Stimulated activated memory B cell treated with anti-CD40 and anti-IgM and Interleukin-4, amounts not matched to agents 10 μg/mL and 1 μg/mL and 100 μg/mL, for 72 hours (primary cell): ENCODE results near the gene HMCN2.
"Not testable (repeated sequence)": the region's sequence is repeated elsewhere in the genome, so short reads cannot be mapped to it uniquely, and the experiment has no call there.

Experiments used
- ATAC-seq: fragments of 150-1000 bp; cut with Tn5 transposase; 2 replicates; pipeline ENCODE4 v1.10.0; 2021
- H3K27ac Mint-ChIP-seq: one replicate; pipeline ENCODE4 v1.8.0; 2022; ENCODE audit warnings: mild to moderate bottlenecking, mixed read lengths
- H3K27me3 Mint-ChIP-seq: one replicate; pipeline ENCODE4 v1.8.0; 2022; ENCODE audit warnings: mixed read lengths
- H3K36me3 Mint-ChIP-seq: one replicate; pipeline ENCODE4 v1.8.0; 2022; ENCODE audit warnings: mixed read lengths
- H3K4me1 Mint-ChIP-seq: one replicate; pipeline ENCODE4 v1.8.0; 2022; ENCODE audit warnings: mixed read lengths
- H3K4me3 Mint-ChIP-seq: one replicate; pipeline ENCODE4 v1.8.0; 2022; ENCODE audit warnings: mild to moderate bottlenecking, moderate library complexity, mixed read lengths
- H3K9me3 Mint-ChIP-seq: one replicate; pipeline ENCODE4 v1.8.0; 2022; ENCODE audit warnings: mixed read lengths

The HMCN2 gene

DNA sequence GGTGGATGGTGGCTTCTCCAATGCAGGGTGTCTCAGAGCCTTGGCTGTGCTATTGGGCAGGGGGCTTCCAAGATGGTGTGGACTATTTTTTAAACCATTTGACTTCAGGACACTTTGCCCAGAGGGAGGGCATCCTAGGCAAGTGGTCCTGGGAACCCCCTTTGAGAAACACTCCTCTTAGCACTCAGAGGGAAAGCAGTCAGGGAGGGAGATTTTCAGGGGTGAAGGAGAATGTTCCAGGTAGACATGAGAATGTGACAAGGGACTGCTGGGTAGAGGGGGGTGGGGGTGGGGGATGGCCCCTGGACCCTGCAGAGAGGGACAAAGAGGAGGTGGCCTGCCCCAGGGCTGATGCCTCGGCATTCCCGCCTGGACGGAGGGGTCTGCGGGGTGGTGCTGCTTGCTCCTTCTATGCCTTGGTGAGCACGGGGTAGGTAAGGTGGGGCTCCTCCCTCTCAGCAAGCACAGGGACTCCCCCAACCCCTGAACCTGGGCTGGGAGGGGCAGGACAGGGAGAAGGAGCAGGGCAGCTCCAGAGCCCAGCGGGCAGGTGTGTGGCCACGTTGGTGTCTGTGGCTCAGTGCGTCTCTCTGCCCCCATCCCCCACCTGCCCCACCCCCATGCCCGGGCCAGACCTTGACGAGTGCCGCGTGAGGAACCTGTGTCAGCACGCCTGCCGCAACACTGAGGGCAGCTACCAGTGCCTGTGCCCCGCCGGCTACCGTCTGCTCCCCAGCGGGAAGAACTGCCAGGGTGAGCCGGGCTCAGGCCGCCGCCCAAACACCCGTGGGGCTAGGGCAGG lies 165.4 kb downstream of the HMCN2 start:
- peaks cover 94% of the 10 kb centered on the region for H3K27me3 Mint-ChIP-seq
- ATAC-seq: no peak
- peaks cover 13% of the 10 kb centered on the region for H3K4me1 Mint-ChIP-seq
- peaks cover 5% of the 10 kb centered on the region for H3K36me3 Mint-ChIP-seq
- no peak overlapping the region for H3K4me3 Mint-ChIP-seq
- no peak overlapping the region for H3K27ac Mint-ChIP-seq
- H3K9me3 Mint-ChIP-seq: peaks cover 6% of the 10 kb centered on the region

DNA sequence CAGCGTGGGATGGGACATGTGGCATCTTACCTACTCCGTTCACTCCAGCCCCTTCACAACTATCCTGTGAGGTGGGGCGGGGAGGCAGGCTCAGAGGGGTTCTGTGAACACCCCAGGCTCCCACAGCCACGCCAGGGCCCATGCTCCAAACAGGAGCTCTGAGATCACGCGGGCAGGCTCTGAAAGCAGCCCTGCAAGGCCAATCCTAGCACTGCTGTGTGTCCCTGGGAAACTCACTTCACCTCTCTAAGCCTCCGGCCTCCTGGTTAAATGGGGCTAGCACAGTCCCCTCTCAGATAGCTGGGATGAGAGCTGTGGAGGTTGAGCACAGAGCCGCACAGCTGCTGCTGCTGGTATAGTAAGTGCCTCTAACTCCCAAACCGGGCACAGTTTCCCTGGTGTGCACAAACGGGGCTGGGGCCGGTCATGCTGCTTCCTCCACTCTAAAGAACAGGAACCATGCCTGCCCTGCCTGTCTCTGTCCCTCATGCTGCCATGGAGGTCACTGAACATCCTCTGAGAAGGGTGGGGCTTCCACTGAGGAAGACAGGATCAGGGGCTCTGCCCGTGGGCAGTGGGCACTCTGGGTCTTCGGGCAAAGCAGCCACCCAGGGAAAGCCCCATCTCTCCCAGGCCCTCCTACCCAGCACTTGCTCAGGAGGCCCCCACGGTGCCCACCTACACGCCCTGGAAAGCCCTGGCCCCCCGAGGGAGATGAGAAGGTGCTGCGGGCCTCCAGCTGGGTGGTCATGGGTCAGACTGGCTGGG lies 166.2 kb downstream of the HMCN2 start:
- H3K27me3 Mint-ChIP-seq: peaks cover 93% of the 10 kb centered on the region
- H3K27ac Mint-ChIP-seq: no peak overlapping the region
- peaks cover 13% of the 10 kb centered on the region for H3K4me1 Mint-ChIP-seq
- peaks cover 6% of the 10 kb centered on the region for H3K9me3 Mint-ChIP-seq
- H3K36me3 Mint-ChIP-seq: peaks cover 5% of the 10 kb centered on the region
- no peak overlapping the region for H3K4me3 Mint-ChIP-seq
- ATAC-seq: no peak

DNA sequence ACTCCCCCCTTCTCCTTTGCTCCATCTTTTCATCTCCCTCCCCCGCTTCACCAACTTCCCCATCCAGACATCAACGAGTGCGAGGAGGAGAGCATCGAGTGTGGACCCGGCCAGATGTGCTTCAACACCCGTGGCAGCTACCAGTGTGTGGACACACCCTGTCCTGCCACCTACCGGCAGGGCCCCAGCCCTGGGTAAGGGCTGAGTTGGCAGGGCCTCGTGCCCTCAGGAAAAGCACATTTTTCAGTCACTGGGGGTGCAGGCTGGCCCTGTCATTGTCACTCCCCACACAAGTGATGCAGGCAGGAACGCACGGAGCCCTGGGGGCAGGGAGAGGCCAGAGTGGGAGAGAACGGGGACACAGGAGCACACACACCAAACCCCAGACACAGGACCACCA lies 166.8 kb downstream of the HMCN2 start:
- Mint-ChIP-seq H3K9me3 (peaks cover 6% of the 10 kb centered on the region), H3K4me3 (no peak overlapping the region), H3K27me3 (peaks cover 91% of the 10 kb centered on the region), H3K36me3 (peaks cover 5% of the 10 kb centered on the region), H3K4me1 (peaks cover 13% of the 10 kb centered on the region), H3K27ac (no peak overlapping the region)
- ATAC-seq: no peak

GRCh38 chr9:130432796-130433167 lies 167.2 kb downstream of the HMCN2 start:
- no peak for ATAC-seq
- H3K36me3 Mint-ChIP-seq: peaks cover 5% of the 10 kb centered on the region
- no peak overlapping the region for H3K27ac Mint-ChIP-seq
- peak overlapping the region; percentile 34 for H3K4me3 Mint-ChIP-seq
- H3K27me3 Mint-ChIP-seq: peaks cover 91% of the 10 kb centered on the region
- peaks cover 6% of the 10 kb centered on the region for H3K9me3 Mint-ChIP-seq
- H3K4me1 Mint-ChIP-seq: peaks cover 13% of the 10 kb centered on the region

- Mint-ChIP-seq H3K9me3 (peaks cover 6% of the 10 kb centered on the region), H3K27me3 (peaks cover 91% of the 10 kb centered on the region), H3K36me3 (peaks cover 5% of the 10 kb centered on the region), H3K4me1 (peaks cover 13% of the 10 kb centered on the region), H3K27ac (no peak overlapping the region), H3K4me3 (peak overlapping the region; percentile 34)
- peak; percentile 62 for ATAC-seq
Measured at GRCh38 chr9:130433168-130433946, 167.8 kb downstream of the HMCN2 start.

DNA sequence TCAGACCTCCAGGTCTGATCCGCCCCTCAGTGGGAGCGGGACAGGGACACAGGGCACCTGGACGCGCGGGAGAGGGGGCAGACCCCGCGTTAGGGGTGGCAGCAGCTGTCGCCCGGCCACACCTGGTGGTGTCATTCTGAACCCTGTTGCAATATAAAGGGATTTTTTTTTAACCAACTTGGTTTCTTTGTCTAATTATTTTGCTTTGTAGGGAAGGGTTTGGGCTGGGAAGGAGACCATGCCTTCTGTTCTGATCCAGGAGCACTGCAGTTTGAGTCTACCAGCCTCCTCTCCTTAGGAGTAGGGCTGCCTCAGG lies 168.3 kb downstream of the HMCN2 start:
- H3K36me3 Mint-ChIP-seq: peaks cover 5% of the 10 kb centered on the region
- no peak for ATAC-seq
- H3K4me3 Mint-ChIP-seq: no peak overlapping the region
- peaks cover 13% of the 10 kb centered on the region for H3K4me1 Mint-ChIP-seq
- H3K9me3 Mint-ChIP-seq: peaks cover 6% of the 10 kb centered on the region
- H3K27ac Mint-ChIP-seq: no peak overlapping the region
- H3K27me3 Mint-ChIP-seq: peaks cover 91% of the 10 kb centered on the region

DNA sequence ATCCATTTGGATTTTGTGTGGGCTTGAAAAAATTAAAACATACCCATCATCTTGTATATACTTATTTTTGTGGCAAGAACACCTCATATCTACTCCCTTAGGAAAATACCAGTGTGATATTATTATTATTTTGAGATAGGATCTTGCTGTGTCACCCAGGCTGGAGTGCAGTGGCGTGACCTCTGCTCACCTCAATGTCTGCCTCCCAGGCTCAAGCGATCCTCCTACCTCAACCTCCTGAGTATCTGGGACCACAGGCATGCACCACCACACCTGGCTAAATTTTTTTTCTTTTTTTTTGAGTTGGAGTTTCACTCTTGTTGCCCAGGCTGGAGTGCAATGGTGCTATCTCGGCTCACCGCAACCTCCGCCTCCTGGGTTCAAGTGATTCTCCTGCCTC lies 169.1 kb downstream of the HMCN2 start:
- H3K27ac Mint-ChIP-seq, H3K4me3 Mint-ChIP-seq, ATAC-seq, H3K36me3 Mint-ChIP-seq, H3K9me3 Mint-ChIP-seq: not testable (repeated sequence)
- H3K4me1 Mint-ChIP-seq: peaks cover 13% of the 10 kb centered on the region
- peaks cover 89% of the 10 kb centered on the region for H3K27me3 Mint-ChIP-seq

- Mint-ChIP-seq H3K36me3 (peaks cover 4% of the 10 kb centered on the region), H3K27me3 (peaks cover 75% of the 10 kb centered on the region), H3K4me3 (no peak overlapping the region), H3K4me1 (peaks cover 10% of the 10 kb centered on the region), H3K9me3 (peaks cover 5% of the 10 kb centered on the region), H3K27ac (no peak overlapping the region)
- no peak for ATAC-seq
Measured at GRCh38 chr9:130437011-130437789, 171.6 kb downstream of the HMCN2 start.

DNA sequence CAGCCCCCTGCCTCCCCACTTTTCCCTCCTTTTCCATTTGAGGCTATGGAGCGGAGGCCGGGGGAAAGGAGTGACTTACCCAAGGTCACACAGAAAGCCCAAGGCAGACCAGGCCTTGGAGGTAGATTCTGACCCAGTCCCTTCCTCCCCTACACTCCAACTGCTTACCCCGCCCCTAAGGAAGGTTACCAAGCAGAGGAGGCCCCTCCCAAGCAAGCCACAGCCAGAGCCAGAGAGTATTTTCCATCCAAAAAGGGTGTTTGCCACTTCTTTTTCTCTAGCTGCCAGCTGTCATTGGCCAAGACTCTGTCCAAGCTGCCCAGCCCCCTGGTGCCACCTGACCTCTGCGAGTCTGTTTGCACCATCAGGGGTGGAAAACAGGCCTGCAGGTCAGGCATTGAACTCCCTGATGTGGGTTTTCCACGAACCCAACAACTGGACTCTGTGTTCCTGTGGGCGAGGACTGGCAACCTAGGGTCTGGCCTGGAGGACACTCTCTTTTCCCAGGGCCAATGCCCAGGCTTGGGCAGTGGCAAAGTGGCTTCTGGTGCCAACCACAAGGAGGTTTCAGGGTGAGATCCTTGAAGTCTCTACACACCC lies 172.9 kb downstream of the HMCN2 start:
- Mint-ChIP-seq H3K36me3 (peaks cover 6% of the 10 kb centered on the region), H3K4me3 (no peak overlapping the region), H3K4me1 (no peaks in the 10 kb centered on the region), H3K9me3 (peaks cover 5% of the 10 kb centered on the region), H3K27me3 (peaks cover 73% of the 10 kb centered on the region), H3K27ac (no peak overlapping the region)
- ATAC-seq: no peak

DNA sequence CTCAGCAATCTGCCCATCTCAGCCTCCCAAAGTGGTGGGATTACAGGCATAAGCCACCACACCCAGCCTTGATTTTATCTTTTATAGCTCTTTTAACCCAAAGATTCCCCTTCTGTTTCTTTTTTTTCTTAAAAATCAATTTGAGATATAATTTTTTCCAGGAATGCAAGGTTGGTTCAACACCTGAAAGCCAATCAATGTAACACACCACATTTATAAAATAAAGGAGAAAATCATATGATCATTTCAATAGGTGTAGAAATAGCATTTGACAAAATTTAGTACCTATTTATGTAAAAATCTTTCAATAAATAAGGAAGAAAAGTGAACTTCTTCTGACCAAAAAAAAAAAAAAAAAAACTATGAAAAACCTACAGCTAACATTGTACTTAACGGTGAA lies 175.5 kb downstream of the HMCN2 start:
- Mint-ChIP-seq H3K4me3 (no peak overlapping the region), H3K9me3 (peaks cover 5% of the 10 kb centered on the region), H3K27me3 (peaks cover 64% of the 10 kb centered on the region), H3K36me3 (peaks cover 6% of the 10 kb centered on the region), H3K4me1 (peaks cover 9% of the 10 kb centered on the region), H3K27ac (no peak overlapping the region)
- ATAC-seq: no peak

- Mint-ChIP-seq H3K4me1 (peaks cover 9% of the 10 kb centered on the region), H3K27me3 (peaks cover 66% of the 10 kb centered on the region), H3K4me3 (no peak overlapping the region), H3K36me3 (peaks cover 6% of the 10 kb centered on the region), H3K9me3 (peaks cover 5% of the 10 kb centered on the region), H3K27ac (no peak overlapping the region)
- ATAC-seq: no peak
Measured at GRCh38 chr9:130442746-130443455, 177.3 kb downstream of the HMCN2 start.

- Mint-ChIP-seq H3K4me1 (peaks cover 9% of the 10 kb centered on the region), H3K27ac (no peak overlapping the region), H3K27me3 (peaks cover 66% of the 10 kb centered on the region), H3K4me3 (no peak overlapping the region), H3K9me3 (peaks cover 5% of the 10 kb centered on the region), H3K36me3 (peaks cover 6% of the 10 kb centered on the region)
- ATAC-seq: no peak
Measured at GRCh38 chr9:130443456-130443801, 177.9 kb downstream of the HMCN2 start.

- peaks cover 62% of the 10 kb centered on the region for H3K27me3 Mint-ChIP-seq
Measured at GRCh38 chr9:130443840-130444492, 178.4 kb downstream of the HMCN2 start.

More at GRCh38 chr9:130443840-130444492, 178.4 kb downstream of the HMCN2 start:
- Mint-ChIP-seq H3K4me3 (no peak overlapping the region), H3K4me1 (peaks cover 9% of the 10 kb centered on the region), H3K27ac (no peak overlapping the region), H3K36me3 (peaks cover 6% of the 10 kb centered on the region), H3K9me3 (peaks cover 5% of the 10 kb centered on the region)
- no peak for ATAC-seq
